HG02588 (cell line): ENCODE measurements around the gene SCN3B.
A peak's percentile ranks its signal among the peaks of the same experiment; 100 is the strongest.

Experiments used
- ATAC-seq: cut with Tn5 transposase; IDR thresholded peaks from one replicate; pipeline ENCODE4 v1.9.1; 2021; ENCODE audit warnings: mild to moderate bottlenecking, moderate library complexity; ENCODE audit not compliant: unreplicated experiment

SCN3B gene

GRCh38 chr11:123659311-123659710 is 4.9 kb upstream of the SCN3B start:
- no peak for ATAC-seq

GRCh38 chr11:123653827-123654565 is 428 bp downstream of the SCN3B start:
- ATAC-seq, result no peak

GRCh38 chr11:123653483-123653826 is 969 bp downstream of the SCN3B start:
- no peak for ATAC-seq

DNA sequence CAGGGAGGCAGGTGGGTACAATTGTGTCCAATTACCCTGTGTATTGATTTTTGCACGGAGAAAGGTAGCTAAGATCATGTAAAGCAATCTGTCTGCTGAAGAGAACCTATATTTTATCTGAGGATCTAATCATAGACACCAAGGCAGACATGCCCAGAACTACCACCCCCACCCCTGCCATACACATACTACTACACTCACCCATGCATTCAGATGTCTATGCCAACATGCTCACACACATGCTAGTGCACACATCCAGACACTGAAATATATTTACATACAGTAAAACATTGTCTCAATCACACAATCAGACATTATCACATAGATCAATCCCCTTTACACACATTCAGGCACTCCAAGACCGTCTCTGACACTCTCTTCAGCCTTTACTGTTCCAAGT is 1.8 kb downstream of the SCN3B start:
- no peak for ATAC-seq

GRCh38 chr11:123650901-123651300 is 3.5 kb downstream of the SCN3B start:
- ATAC-seq, result no peak

- no peak for ATAC-seq
Measured at GRCh38 chr11:123645286-123645975, 9.0 kb downstream of the SCN3B start.

- no peak for ATAC-seq
Measured at GRCh38 chr11:123642435-123642834, 12.0 kb downstream of the SCN3B start.

GRCh38 chr11:123641495-123641840 is 13.0 kb downstream of the SCN3B start:
- no peak for ATAC-seq

DNA sequence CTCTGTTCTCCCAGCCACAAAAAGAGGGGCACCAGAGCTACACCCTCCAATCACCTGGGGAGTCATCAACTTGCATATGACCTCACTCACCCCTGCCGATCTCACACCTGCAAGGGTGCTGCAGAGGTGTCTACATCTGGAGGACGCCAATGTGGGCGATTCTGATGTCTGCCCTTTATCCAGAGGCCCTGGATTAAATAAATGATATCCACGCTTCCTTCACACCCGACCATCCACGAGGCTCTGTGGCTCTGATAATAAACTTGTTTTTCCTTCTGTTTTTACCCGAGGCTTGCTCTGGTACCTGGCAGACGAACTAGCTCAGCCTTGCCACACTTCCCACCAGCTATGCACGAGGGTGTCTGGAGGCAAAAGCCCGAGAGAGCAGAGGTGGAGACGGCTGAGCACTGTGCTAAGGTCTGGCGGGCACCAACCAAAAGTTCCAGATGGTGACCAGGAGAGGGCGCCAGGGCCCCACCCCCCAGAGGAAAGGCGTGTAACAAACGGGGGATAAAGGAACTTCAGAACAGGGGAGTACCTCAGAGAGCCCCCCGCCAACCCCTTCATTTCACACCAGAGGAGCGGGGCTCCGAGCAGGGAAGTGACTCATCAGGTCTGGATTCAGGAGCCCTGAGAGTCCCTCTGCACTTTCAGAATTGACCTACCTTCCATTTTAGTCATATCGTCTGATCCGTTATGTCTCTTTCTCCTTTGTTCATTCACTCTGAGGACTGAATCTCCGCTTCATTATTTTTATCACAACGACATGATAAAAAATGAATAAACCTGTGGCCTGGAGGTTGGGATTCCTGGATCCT is 13.5 kb downstream of the SCN3B start:
- ATAC-seq, result peak; percentile 59

DNA sequence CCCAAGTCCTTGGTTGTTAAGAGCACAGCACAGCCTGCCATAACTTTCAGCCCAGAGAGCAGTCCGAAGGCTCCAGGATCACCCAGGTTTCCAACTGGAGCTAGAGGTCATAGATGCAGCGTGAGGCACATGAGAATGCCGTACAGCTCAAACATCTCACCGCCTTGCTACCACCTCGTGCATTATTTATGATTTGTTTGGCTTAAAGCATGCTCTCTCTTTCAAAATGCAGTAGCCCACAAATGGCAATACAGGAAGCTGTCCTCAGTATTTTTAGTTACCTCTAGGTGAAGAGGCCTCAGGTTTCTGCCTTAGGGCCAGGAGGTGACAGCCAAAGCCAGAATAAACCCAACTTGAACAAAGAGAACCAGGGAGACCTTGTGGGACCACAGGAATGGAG is 14.4 kb downstream of the SCN3B start:
- ATAC-seq, result no peak

DNA sequence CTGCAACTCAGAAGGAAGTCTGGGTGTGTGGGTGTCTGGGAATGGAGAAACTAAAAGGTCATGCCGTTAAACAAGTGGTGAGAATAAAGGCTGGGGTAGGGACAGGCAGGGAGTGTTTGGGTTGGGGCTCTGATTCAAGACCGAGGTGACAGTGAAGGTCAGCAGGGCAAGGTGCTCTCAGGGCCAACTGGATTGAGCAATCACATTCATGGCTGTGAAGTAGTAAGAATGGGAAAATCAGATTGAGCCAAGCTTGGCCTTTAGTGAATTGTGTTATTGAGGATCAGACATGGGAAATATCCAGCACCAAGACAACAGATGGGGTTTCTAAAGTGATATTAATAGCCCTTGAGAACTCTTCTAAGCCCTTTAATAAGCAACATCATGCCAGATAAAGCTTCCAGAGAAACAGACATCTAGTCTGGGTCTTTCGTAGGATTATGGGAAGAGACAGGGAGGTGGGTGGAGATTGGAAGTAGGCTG is 24.3 kb downstream of the SCN3B start:
- no peak for ATAC-seq

GRCh38 chr11:123628936-123629683 is 25.3 kb downstream of the SCN3B start:
- ATAC-seq, result no peak

DNA sequence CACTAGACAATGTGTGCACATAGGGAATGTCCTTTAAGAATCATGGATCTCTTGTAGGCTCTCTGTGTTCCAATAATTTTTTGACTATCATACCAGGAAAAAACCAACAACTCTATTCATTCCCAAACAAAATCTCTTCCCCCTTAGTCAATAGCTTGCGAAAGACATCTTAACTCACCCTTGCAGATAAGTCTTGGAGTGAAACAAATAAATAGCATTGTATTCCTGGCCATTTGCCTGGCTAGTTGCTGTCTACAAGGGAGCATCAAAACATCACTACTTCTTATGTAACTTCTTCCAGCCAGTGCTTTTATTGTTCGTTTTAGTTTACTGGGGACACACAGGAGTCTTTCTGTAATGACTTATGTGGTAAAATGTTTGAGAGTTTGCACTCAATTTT is 29.4 kb downstream of the SCN3B start:
- ATAC-seq, result no peak

GRCh38 chr11:123622576-123622975 is 31.8 kb downstream of the SCN3B start:
- ATAC-seq, result no peak

- ATAC-seq, result no peak
Measured at GRCh38 chr11:123616505-123617198, 37.8 kb downstream of the SCN3B start.

DNA sequence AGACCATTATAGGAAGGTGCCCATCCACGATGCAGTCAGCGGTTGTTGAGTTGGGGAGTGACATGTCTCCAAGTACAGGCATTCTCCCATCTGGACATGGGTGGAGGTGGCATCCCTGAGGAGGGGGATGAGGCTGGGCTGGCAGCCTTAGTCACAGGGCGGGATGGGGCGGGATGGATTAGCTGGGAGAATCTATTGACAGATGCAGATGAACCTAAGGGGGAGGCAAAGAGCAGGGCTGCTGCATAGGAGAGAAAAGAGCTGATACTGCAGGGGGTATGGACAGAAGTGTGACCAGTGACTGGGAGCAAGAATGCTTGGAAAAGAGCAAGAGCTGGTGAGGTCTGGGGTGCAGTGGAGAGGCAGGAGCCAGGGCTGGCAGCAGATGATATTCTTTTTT is 42.7 kb downstream of the SCN3B start:
- ATAC-seq, result no peak

GRCh38 chr11:123608945-123609344 is 45.5 kb downstream of the SCN3B start:
- no peak for ATAC-seq

DNA sequence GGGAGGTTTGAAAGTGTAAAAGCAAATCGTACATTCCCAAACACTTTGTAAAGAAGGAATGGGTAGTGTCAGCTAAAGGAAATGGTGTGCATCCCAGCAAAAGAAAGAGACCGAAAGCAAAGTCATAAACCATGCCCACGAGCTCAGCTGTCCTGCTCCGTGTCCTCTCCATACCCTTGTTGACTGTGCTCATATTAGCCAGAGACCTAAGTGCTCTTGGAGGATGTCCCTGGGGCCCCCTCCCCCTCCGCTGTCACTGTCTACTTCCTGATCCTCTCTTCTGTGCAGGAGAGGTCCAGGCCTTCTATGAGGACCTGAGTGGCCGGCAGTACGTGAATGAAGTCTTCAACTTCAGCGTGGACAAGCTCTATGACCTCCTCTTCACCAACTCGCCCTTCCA is 46.1 kb downstream of the SCN3B start:
- no peak for ATAC-seq

DNA sequence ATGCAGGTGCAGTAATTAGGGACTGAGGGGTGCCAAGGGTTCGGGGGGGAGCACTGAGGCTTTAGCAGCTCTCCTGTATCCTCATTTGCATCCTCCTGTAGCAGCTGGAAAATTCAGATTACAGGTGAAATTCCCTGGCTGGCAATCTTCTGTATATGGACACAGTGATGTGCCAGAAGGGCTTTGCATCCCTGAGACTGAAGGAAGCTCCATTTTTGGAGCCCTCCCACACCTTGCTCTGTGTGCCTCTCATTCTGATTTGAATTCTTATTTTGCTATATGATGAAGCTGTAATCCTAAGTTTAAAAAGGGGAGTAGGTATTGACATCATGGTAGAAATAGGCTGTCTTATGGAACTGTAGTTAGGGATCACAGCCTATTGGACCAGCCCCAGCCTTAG is 46.6 kb downstream of the SCN3B start:
- no peak for ATAC-seq

DNA sequence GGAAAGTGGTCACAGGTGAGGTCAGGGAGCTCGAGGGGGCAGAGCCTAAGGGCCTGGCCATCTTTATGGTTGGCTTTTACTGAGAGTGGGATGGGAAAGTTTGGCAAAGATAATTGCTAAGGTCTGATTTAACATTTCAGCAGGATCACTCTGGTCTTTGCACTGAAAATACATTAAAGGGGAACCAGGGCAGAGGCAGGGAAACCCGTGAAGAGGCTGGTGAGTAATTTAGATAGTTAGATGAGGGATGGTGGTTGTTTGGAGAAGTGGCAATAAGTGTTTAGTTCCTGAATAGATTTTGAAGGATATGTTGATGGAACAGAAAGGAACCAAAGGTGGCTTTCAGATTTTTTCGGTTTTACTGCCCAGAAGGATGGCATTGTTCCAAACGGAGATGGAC is 50.8 kb downstream of the SCN3B start:
- ATAC-seq, result no peak

GRCh38 chr11:123601743-123602142 is 52.7 kb downstream of the SCN3B start:
- ATAC-seq, result no peak
